Measurements from ENCODE around the gene TXNL4B. TPM values are rescaled to one million over a fixed set of nuclear protein-coding genes. Genes with fewer than 3 reads are reported as not detected.

TXNL4B gene
- total RNA-seq, 2 donors from 2014 or later, result 8.8 to 10.4 TPM

DNA sequence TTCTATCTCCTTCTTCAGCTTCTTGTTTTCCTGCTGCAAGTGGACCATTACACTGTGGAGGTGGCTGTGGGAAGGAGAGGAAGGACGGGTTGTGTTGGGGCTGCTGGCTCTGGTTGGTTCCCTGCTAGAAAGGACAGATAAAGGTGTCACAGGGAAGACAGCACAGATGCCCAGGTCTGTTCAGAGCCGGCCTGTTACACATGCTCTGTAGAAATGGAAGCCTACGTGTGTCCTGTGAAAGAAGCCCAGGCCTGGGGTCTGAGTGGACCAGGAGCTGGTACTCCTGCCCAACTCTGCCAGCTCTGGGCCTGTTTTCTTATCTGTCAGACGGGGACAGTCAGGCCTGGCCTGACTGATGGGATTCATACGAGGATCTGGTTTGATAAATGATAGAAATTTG is 26.6 kb upstream of the TXNL4B start:
- ATAC-seq, result no peak
- intact Hi-C loops (cut with DNase I, micrococcal nuclease), result no loop called here
- DNase-seq, result no peak

- no peak for ATAC-seq
- intact Hi-C loops (cut with DNase I, micrococcal nuclease), result no loop called here
- no peak for DNase-seq
Measured at GRCh38 chr16:72113616-72113945, 20.2 kb upstream of the TXNL4B start.

DNA sequence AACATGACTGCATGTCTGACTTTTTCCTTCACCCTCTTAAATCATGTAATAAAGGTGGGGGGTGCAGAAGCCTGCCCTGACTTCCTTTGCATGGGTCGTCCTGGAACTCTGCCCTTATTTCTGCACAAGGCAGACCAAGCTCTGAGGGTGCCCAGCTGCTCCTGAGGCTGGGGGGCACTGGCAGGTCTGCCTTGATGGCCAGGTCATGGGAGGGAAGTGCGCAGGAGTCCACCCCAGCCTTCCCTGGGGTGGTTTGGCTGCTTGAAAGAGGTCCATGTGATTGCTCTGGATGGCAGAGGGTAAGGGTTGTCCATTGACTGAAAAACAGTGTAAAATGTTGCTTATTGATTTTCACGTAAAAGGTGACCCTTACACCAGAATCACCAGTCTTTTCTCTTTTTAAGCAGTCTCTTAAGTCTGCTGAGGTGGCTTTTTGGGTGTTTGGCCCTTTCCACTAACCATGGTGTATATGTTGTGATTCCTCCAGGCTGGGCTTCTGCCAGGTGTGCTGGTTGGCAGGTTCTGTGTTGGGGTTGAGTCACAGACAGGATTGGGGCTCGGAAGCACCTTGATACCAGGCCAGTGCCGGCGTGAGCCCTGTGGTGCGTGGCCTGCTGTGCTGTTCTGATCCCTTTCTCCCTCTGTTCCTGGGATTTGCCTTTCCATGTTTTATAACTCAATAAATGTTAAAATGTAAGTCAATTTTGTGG is 19.6 kb upstream of the TXNL4B start:
- intact Hi-C loops (cut with DNase I, micrococcal nuclease), result no loop called here
- no peak for DNase-seq
- no peak for ATAC-seq

GRCh38 chr16:72112452-72112792 is 19.0 kb upstream of the TXNL4B start:
- intact Hi-C loops (cut with DNase I, micrococcal nuclease), result no loop called here
- DNase-seq, result no peak
- no peak for ATAC-seq

GRCh38 chr16:72111657-72112451 is 18.4 kb upstream of the TXNL4B start:
- ATAC-seq (no peak), DNase-seq (no peak)
- intact Hi-C loops (cut with DNase I, micrococcal nuclease), result no loop called here

DNA sequence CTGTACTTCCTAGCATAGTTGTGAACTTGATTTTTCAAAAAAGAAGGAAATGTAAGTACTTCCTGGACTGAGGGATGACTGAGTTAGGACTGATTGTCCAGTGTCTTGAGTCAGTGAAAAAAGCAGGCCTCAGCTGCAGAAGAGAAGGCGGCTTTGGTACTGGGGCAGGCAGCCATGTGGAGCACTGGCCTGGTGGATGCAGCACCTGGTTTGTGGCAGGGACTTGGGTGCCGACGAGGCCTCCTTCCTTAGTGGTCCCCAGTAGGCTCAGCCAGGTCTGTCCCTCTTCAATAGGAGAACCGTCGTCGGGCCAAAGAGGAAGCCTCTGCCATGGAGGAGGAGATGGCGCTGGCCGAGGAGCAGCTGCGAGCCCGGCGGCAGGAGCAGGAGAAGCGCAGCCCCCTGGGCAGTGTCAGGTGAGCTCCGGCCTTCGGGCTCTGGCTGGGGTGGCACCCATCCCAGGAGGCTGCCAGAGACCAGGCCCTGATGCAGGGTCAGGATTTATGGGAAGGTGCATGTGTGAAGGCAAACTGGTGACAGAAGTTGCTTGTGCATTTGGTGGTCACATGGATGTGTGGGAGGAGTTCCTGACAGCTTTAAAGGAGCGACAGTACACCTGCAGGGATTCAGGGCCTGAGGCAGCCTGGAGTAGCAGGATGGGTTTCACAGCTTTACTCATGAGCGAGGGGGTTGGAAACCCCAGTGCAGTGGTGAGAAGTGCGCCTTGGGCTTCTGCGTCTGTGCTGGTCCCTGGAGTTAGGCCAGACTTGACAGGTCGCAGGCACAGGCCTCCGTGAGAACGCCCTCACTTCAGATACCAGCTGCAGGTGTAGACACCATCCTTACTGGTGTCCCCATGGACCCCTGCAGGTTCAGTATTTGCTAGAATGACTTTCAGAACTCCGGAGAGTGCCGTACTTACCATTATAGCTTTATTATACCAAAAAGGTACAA is 17.5 kb upstream of the TXNL4B start:
- ATAC-seq, result no peak
- DNase-seq, result no peak

DNA sequence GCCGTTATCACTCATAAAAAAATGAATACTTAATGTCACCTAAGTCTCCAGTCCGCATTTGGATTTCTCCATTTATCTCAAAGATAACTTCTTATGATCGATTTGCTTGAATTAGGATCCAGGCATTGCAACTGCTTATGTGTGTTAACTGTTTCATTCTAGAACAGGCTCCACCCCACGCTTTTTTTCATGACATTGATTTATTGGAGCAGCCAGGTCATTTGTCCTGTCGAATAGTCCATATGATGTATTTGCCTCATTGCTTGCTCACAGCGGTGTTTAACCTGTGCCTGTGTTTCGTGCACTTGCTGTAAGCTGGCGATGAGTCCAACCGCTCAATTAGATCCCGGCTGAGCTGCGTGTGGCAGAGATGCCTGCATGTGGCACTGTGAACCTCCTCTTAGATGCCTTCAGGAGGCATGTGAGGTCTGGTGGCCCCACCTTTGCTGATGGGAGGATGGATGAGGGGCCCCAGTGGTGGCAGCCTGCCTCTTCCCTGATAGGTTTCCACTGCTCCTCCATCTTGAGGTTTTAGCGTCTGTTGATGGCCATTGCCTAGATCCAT is 16.6 kb upstream of the TXNL4B start:
- intact Hi-C loops (cut with DNase I, micrococcal nuclease), result no loop called here
- DNase-seq, result no peak
- no peak for ATAC-seq

More for the DNA sequence above, 17.5 kb upstream of the TXNL4B start:
- intact Hi-C loops (cut with DNase I, micrococcal nuclease), result no loop called here

- ATAC-seq (no peak), DNase-seq (no peak)
- intact Hi-C loops (cut with DNase I, micrococcal nuclease), result no loop called here
Measured at GRCh38 chr16:72109300-72109699, 15.9 kb upstream of the TXNL4B start.

DNA sequence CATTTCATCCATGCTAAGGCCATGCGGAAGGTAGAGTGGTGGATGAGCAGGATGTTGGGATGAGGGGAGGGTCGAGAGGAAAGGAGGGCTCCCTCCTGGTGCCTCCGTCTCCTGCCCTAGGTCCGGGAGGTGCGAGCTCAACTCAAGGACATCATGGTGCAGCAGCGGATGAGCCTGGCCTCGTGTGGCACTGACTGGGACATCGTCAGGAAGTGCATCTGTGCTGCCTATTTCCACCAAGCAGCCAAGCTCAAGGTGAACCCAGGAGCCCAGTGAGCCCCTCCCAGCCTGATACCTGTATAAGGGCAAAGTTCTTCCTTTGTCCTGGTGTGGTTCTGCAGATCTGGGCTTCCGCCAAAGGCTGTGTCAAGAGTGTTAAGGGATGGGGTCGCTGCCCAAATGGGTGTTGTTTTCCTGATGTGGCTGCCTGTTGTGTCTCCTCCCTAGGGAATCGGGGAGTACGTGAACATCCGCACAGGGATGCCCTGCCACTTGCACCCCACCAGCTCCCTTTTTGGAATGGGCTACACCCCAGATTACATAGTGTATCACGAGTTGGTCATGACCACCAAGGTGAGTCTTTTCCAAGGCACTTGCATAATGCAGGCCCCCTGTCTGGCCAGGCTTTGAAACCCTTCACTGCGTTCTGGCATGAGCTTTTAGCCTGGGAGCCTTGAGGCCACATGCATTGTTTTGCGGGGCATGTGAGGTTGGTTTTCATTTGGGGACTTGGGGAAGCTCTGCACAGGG is 15.1 kb upstream of the TXNL4B start:
- DNase-seq, result no peak
- ATAC-seq, result peak; percentile 27

DNA sequence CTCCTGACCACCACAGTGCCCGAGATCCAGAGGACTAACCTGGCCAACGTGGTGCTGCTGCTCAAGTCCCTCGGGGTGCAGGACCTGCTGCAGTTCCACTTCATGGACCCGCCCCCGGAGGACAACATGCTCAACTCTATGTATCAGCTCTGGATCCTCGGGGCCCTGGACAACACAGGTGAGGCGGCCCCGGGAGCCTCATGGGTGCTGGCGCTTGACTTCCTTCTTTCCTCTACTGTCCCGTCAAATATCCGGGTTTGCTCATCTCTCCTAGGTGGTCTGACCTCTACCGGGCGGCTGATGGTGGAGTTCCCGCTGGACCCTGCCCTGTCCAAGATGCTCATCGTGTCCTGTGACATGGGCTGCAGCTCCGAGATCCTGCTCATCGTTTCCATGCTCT is 14.0 kb upstream of the TXNL4B start:
- ATAC-seq (no peak), DNase-seq (no peak)
- intact Hi-C loops (cut with DNase I, micrococcal nuclease), result no loop called here

More for the DNA sequence above, 15.1 kb upstream of the TXNL4B start:
- intact Hi-C loops (cut with DNase I, micrococcal nuclease), result no loop called here

DNA sequence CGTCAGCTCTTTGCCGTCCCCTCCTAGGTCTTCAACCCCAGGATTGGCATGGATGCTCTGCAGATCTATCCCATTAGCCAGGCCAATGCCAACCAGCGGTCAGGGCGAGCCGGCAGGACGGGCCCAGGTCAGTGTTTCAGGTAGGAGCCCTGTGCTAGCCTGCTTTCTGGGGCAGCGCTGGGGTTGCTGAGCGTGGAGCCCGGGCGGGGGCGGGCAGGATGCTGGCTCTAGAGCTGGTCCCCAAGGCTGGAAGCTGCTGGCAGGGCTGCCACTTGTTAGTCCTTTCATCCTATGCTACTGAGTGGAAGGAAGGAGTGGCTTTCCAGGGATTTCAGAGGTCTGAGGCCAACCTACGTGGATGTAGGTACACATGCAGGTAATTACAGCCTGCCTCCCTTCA is 12.6 kb upstream of the TXNL4B start:
- DNase-seq, result no peak
- ATAC-seq, result no peak
- intact Hi-C loops (cut with DNase I, micrococcal nuclease), result no loop called here

DNA sequence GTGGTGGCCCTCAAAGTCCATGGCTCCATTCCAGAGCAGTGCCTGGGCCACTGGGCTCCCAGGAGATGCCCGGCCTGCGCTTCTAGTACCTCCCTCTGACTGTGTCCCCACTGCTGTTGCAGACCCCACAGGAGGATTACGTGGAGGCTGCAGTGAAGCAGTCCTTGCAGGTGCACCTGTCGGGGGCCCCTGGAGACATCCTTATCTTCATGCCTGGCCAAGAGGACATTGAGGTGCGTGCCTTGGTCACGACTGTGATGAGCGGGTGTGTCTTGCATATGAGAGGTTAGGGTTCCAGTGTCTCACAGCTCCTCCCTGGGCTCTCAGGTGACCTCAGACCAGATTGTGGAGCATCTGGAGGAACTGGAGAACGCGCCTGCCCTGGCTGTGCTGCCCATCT is 11.5 kb upstream of the TXNL4B start:
- intact Hi-C loops (cut with DNase I, micrococcal nuclease), result no loop called here
- ATAC-seq (no peak), DNase-seq (no peak)

DNA sequence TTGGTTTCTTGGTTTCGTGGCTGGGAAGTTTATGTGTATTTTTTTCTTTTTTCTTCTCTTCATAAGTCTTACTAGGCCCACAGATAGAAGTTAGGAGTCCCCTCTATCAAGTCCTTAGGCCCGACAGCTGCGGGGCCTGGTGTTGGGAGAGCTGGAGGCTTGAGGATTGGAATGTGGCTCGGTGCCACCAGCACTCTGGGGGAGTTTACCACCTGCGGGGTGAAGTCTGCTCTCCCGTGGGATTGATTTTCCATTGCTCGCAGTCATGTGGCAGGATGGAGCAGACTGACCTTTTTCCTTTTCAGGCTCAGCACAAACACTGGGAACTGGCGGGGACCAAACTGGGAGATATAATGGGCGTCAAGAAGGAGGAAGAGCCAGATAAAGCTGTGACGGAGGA is 7.8 kb upstream of the TXNL4B start:
- intact Hi-C loops (cut with DNase I, micrococcal nuclease), result no loop called here
- DNase-seq (no peak), ATAC-seq (no peak)

GRCh38 chr16:72099377-72099818 is 6.0 kb upstream of the TXNL4B start:
- intact Hi-C loops (cut with DNase I, micrococcal nuclease), result loop anchor here in 1 of 2 donors (10.0 kb wide), 1 partner anchor 85 kb away; no protein-coding TSS in a partner anchor
- DNase-seq, result peak in 1 of 2 donors; percentile 38
- ATAC-seq, result peak; percentile 86

DNA sequence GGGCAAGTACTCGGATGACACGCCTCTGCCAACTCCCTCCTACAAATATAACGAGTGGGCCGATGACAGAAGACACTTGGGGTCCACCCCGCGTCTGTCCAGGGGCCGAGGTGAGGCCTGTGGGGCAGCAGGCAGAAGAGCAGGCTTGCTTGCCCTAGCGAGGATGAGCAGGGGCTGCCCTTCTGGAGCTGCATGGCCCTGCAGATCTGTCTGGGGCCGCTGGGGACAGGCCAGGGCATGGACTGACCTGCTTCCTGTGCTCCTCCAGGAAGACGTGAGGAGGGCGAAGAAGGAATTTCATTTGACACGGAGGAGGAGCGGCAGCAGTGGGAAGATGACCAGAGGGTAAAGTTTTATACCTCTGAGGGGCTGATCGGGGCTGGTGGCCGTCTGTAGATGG is 5.5 kb upstream of the TXNL4B start:
- intact Hi-C loops (cut with DNase I, micrococcal nuclease), result loop anchor here in 1 of 2 donors (10.0 kb wide), 1 partner anchor 84 kb away; no protein-coding TSS in a partner anchor
- no peak for DNase-seq
- peak; percentile 7 for ATAC-seq

DNA sequence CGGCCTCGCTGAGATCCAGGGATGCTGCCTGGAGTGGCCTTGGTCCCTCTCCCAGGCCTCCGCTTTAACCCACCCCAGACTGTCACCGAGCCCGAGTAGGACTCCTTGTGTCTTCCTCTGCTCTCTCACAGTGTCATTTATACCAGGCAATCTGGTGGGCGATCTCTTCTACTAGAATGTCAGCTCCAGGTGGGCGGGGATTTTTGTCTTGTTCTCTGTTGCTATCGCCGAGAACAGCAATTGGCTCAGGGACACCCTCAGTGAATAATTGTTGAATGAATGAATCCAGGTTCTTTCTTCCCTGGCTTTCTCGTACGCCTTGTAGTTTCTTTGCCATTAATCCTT is 818 bp upstream of the TXNL4B start:
- intact Hi-C loops (cut with DNase I, micrococcal nuclease), result loop anchor here in 1 of 2 donors (10.0 kb wide), 1 partner anchor 79 kb away; no protein-coding TSS in a partner anchor
- peak; percentile 13 for ATAC-seq
- no peak for DNase-seq

- intact Hi-C loops (cut with DNase I, micrococcal nuclease), result loop anchor here in 1 of 2 donors (10.0 kb wide), 1 partner anchor 78 kb away; no protein-coding TSS in a partner anchor
- ATAC-seq (peak; percentile 40), DNase-seq (peak in 1 of 2 donors; percentile 26)
Measured at GRCh38 chr16:72092832-72093447, 480 bp downstream of the TXNL4B start.

DNA sequence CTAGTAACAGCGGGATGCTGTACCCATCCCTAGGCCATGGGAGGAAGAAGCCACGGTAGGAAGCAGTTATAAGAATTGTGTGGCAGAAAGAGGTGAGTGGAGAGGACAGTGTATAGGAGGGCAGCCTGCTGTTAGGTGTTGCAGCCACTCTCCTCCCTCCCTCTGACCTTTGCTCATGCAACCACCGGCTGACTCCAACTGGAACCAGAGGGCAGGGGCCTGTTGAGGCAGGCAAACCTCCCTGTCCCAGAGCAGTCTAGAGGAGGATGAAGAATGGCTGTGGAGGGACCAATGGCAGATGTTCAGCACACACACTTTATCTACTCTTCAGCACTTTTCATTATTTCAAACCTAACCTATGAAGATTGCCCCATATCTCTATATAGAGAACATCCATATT is 2.2 kb downstream of the TXNL4B start:
- DNase-seq (no peak), ATAC-seq (peak; percentile 13)
- intact Hi-C loops (cut with DNase I, micrococcal nuclease), result loop anchor here in 1 of 2 donors (10.0 kb wide), 1 partner anchor 76 kb away; no protein-coding TSS in a partner anchor

Data from left colon (tissue), 2 donors.